GM23248 (cell line): ENCODE measurements around the gene YPEL5. TPM values are rescaled to one million over a fixed set of nuclear protein-coding genes. Genes with fewer than 3 reads are reported as not detected.

Experiments
- DNase-seq: peaks from one replicate; pipeline ENCODE4 v3.0.0-alpha.2; 2015
- H2AFZ ChIP-seq: fragments of 200-600 bp; sonication (generic); 2 replicates; pipeline ENCODE4 v1.6.1; 2016; ENCODE audit warnings: antibody characterized with exemption
- H3F3A ChIP-seq: fragments of 200-600 bp; sonication (generic); 2 replicates; pipeline ENCODE4 v1.6.1; 2016; ENCODE audit warnings: mild to moderate bottlenecking, antibody characterized with exemption, mixed run types; ENCODE audit not compliant: insufficient read depth
- H3K27ac ChIP-seq: fragments of 200-600 bp; sonication (generic); 2 replicates; pipeline ENCODE4 v1.5.1; 2016; ENCODE audit warnings: mild to moderate bottlenecking
- H3K27me3 ChIP-seq: fragments of 200-600 bp; sonication (generic); replicated peaks from 2 replicates; pipeline ENCODE4 v1.6.1; 2016; ENCODE audit warnings: mild to moderate bottlenecking; ENCODE audit not compliant: insufficient read depth
- H3K36me3 ChIP-seq: fragments of 200-600 bp; sonication (generic); 2 replicates; pipeline ENCODE4 v1.6.1; 2016; ENCODE audit warnings: low read depth, mild to moderate bottlenecking
- H3K4me1 ChIP-seq: fragments of 200-600 bp; sonication (generic); 2 replicates; pipeline ENCODE4 v1.6.1; 2016; ENCODE audit warnings: mild to moderate bottlenecking; ENCODE audit not compliant: insufficient read depth
- H3K4me2 ChIP-seq: fragments of 200-600 bp; sonication (generic); one replicate; pipeline ENCODE4 v1.6.1; 2016; ENCODE audit warnings: mild to moderate bottlenecking; ENCODE audit not compliant: unreplicated experiment
- H3K4me3 ChIP-seq: fragments of 200-600 bp; sonication (generic); 2 replicates; pipeline ENCODE4 v1.5.1; 2016; ENCODE audit warnings: mild to moderate bottlenecking
- H3K79me2 ChIP-seq: fragments of 200-600 bp; sonication (generic); 2 replicates; pipeline ENCODE4 v1.6.1; 2016; ENCODE audit warnings: mild to moderate bottlenecking; ENCODE audit not compliant: insufficient read depth
- H3K9ac ChIP-seq: fragments of 200-600 bp; sonication (generic); 2 replicates; pipeline ENCODE4 v1.6.1; 2016; ENCODE audit warnings: mild to moderate bottlenecking
- H3K9me2 ChIP-seq: fragments of 200-600 bp; sonication (generic); 2 replicates; pipeline ENCODE4 v1.6.1; 2016; ENCODE audit warnings: mixed run types, mild to moderate bottlenecking, moderate library complexity; ENCODE audit not compliant: insufficient read depth
- H3K9me3 ChIP-seq: fragments of 200-600 bp; sonication (generic); one replicate; pipeline ENCODE4 v1.6.1; 2017; ENCODE audit warnings: low read depth
- H4K20me1 ChIP-seq: fragments of 200-600 bp; sonication (generic); 2 replicates; pipeline ENCODE4 v1.6.0; 2016; ENCODE audit not compliant: insufficient read depth
- EZH2 ChIP-seq: fragments of 200-600 bp; sonication (generic); IDR thresholded peaks from 2 replicates; pipeline ENCODE4 v1.6.1; 2018; ENCODE audit warnings: antibody characterized with exemption, mild to moderate bottlenecking; ENCODE audit not compliant: insufficient read depth, poor library complexity, severe bottlenecking
- EZH2phosphoT487 ChIP-seq: fragments of 200-600 bp; sonication (generic); IDR thresholded peaks from 2 replicates; pipeline ENCODE4 v1.6.1; 2018; ENCODE audit warnings: antibody characterized with exemption, moderate library complexity, mild to moderate bottlenecking, low read depth; ENCODE audit not compliant: insufficient read depth
- WGBS, 2 experiments: methylation state at CpG; one replicate each; pipeline ENCODE4 v1.1.6; 2015 to 2017; ENCODE audit warnings: low lambda C conversion rate in 2 of 2, low coverage in 1 of 2; ENCODE audit errors: missing lambda C conversion rate in 2 of 2; 5-methylcytosine and 5-hydroxymethylcytosine counted together
- in situ Hi-C: fragments of 300-500 bp; cut with MboI; formaldehyde crosslinking; loops from 2 replicates; pipeline ENCODE4 v1.15.0; 2020
- polyA plus RNA-seq: library from polyadenylated mRNA; unstranded; fragments of >200 nt; fragmentation: Nextera tagmentation; extraction: Ambion mirVana; gene quantifications from 2 replicates; pipeline ENCODE4 v1.2.1, GENCODE V29; 2016
- total RNA-seq: library from RNA; depleted of rRNA; stranded (reverse); fragments of >200 nt; shearing (Covaris generic); gene quantifications from 2 replicates; pipeline ENCODE4 v1.2.3, GENCODE V29; 2014

YPEL5 gene
- total and polyA plus RNA-seq, 2 experiments from 2014 or later: 101 to 128 TPM

- no peak overlapping the region for H2AFZ ChIP-seq
- H3K27me3 ChIP-seq: no peaks in the 10 kb centered on the region
- 35 to 54% methylated on average over 1 of the region's 1 CpG for WGBS, 2 experiments
- peaks cover 13% of the 10 kb centered on the region; the same call in 1 of the 2 replicates for H3K36me3 ChIP-seq
- peak overlapping the region; percentile 15 for H3K4me3 ChIP-seq
- TF ChIP-seq EZH2phosphoT487: no peak
- no peak for TF ChIP-seq EZH2
- peak; percentile 14 for DNase-seq
- H3K4me1 ChIP-seq: peaks cover 33% of the 10 kb centered on the region
- peaks cover 75% of the 10 kb centered on the region for H3K79me2 ChIP-seq
- H3K4me2 ChIP-seq: peak overlapping the region; percentile 26
- H3K9me3 ChIP-seq: no peaks in the 10 kb centered on the region
- no peaks in the 10 kb centered on the region for H3K9me2 ChIP-seq
- in situ Hi-C loops: no loop called here
- H3K9ac ChIP-seq: no peak overlapping the region
- 0 out of 2 replicates have a peak overlapping the region, but pooled peaks have one; percentile 2 for H3K27ac ChIP-seq
- no peaks in the 10 kb centered on the region; the same call in 1 of the 2 replicates for H4K20me1 ChIP-seq
- H3F3A ChIP-seq: 0 out of 2 replicates have a peak, but pooled peaks cover 16% of the 10 kb centered on the region
Observed at GRCh38 chr2:30149976-30150375, 3.2 kb downstream of the YPEL5 start.

GRCh38 chr2:30150786-30151185 lies 4.0 kb downstream of the YPEL5 start:
- DNase-seq: no peak
- no peak overlapping the region for H3K9ac ChIP-seq
- no peak overlapping the region for H2AFZ ChIP-seq
- H3K4me2 ChIP-seq: peak overlapping the region; percentile 26
- H4K20me1 ChIP-seq: peaks cover 3% of the 10 kb centered on the region; the same call in 1 of the 2 replicates
- no peaks in the 10 kb centered on the region for H3K9me3 ChIP-seq
- 79 to 83% methylated on average over 4 of the region's 4 CpGs for WGBS, 2 experiments
- H3K4me3 ChIP-seq: no peak overlapping the region
- in situ Hi-C loops: no loop called here
- H3K9me2 ChIP-seq: no peaks in the 10 kb centered on the region
- H3K79me2 ChIP-seq: peaks cover 82% of the 10 kb centered on the region
- H3K36me3 ChIP-seq: peaks cover 14% of the 10 kb centered on the region; the same call in 1 of the 2 replicates
- no peak for TF ChIP-seq EZH2
- TF ChIP-seq EZH2phosphoT487: no peak
- no peak overlapping the region for H3K27ac ChIP-seq
- 0 out of 2 replicates have a peak, but pooled peaks cover 19% of the 10 kb centered on the region for H3F3A ChIP-seq
- no peaks in the 10 kb centered on the region for H3K27me3 ChIP-seq
- peaks cover 30% of the 10 kb centered on the region for H3K4me1 ChIP-seq

- no peak overlapping the region for H3K4me3 ChIP-seq
- in situ Hi-C loops: no loop called here
- H3K9me3 ChIP-seq: no peaks in the 10 kb centered on the region
- H3K27ac ChIP-seq: no peak overlapping the region
- H3K36me3 ChIP-seq: peaks cover 29% of the 10 kb centered on the region; the same call in 1 of the 2 replicates
- H4K20me1 ChIP-seq: peaks cover 6% of the 10 kb centered on the region; the same call in 1 of the 2 replicates
- TF ChIP-seq EZH2phosphoT487: no peak
- H3K9ac ChIP-seq: no peak overlapping the region
- no peaks in the 10 kb centered on the region for H3K27me3 ChIP-seq
- WGBS, 2 experiments: 97 to 100% methylated on average over 1 of the region's 1 CpG
- H3F3A ChIP-seq: 0 out of 2 replicates have a peak, but pooled peaks cover 20% of the 10 kb centered on the region
- H3K4me2 ChIP-seq: no peak overlapping the region
- H3K4me1 ChIP-seq: peaks cover 26% of the 10 kb centered on the region
- H3K79me2 ChIP-seq: peaks cover 98% of the 10 kb centered on the region
- DNase-seq: no peak
- no peaks in the 10 kb centered on the region for H3K9me2 ChIP-seq
- no peak overlapping the region for H2AFZ ChIP-seq
Observed at GRCh38 chr2:30152385-30152784, 5.6 kb downstream of the YPEL5 start.

GRCh38 chr2:30155202-30155601 lies 8.4 kb downstream of the YPEL5 start:
- H4K20me1 ChIP-seq: peaks cover 6% of the 10 kb centered on the region; the same call in 1 of the 2 replicates

More at GRCh38 chr2:30155202-30155601, 8.4 kb downstream of the YPEL5 start:
- no peak overlapping the region for H2AFZ ChIP-seq
- H3K9me2 ChIP-seq: no peaks in the 10 kb centered on the region
- H3F3A ChIP-seq: 0 out of 2 replicates have a peak, but pooled peaks cover 11% of the 10 kb centered on the region
- peaks cover 49% of the 10 kb centered on the region for H3K36me3 ChIP-seq
- TF ChIP-seq EZH2phosphoT487 (no peak), EZH2 (no peak)
- H3K9ac ChIP-seq: no peak overlapping the region
- peaks cover 4% of the 10 kb centered on the region for H3K4me1 ChIP-seq
- H3K4me2 ChIP-seq: no peak overlapping the region
- no peak overlapping the region for H3K27ac ChIP-seq
- WGBS, 2 experiments: 96 to 99% methylated on average over 2 of the region's 2 CpGs
- no peak for DNase-seq
- in situ Hi-C loops: no loop called here
- peaks cover 87% of the 10 kb centered on the region for H3K79me2 ChIP-seq
- no peaks in the 10 kb centered on the region for H3K27me3 ChIP-seq
- H3K9me3 ChIP-seq: no peaks in the 10 kb centered on the region
- H3K4me3 ChIP-seq: no peak overlapping the region
